Right lung (tissue), 10 donors: ENCODE measurements around the gene OR4K1. TPM values are rescaled to one million over a fixed set of nuclear protein-coding genes. Genes with fewer than 3 reads are reported as not detected.
"Not testable (repeated sequence)": the region's sequence is repeated elsewhere in the genome, so short reads cannot be mapped to it uniquely, and the experiment has no call there.

Source experiments
- DNase-seq, 2 donors: peaks; one replicate each; pipeline ENCODE4 v3.0.0-alpha.2; 2013
- long read RNA-seq, 8 donors: transcript quantifications; one replicate each; lab custom pipeline, GENCODE V29; 2026
- polyA plus RNA-seq, 5 donors: library from polyadenylated mRNA; unstranded; fragments of 120-200 nt; gene quantifications; one replicate each; pipeline versions ENCODE4 v1.2.1 to v1.2.3, GENCODE V29; 2013; ENCODE audit warnings: inconsistent platforms in 1 of 5, low replicate concordance in 1 of 5; ENCODE audit not compliant: insufficient read length in 5 of 5, insufficient read depth in 1 of 5

OR4K1 gene, protein sequence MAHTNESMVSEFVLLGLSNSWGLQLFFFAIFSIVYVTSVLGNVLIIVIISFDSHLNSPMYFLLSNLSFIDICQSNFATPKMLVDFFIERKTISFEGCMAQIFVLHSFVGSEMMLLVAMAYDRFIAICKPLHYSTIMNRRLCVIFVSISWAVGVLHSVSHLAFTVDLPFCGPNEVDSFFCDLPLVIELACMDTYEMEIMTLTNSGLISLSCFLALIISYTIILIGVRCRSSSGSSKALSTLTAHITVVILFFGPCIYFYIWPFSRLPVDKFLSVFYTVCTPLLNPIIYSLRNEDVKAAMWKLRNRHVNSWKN
- polyA plus RNA-seq, result not detected
- long read RNA-seq, donor 1, result 0 reads
- long read RNA-seq, donor 2, result 0 reads
- long read RNA-seq, donor 3, result 0 reads
- long read RNA-seq, donor 4, result 0 reads
- long read RNA-seq, donor 5, result 0 reads
- long read RNA-seq, donor 6, result 0 reads
- long read RNA-seq, donor 7, result 0 reads
- long read RNA-seq, donor 8, result 0 reads

DNA sequence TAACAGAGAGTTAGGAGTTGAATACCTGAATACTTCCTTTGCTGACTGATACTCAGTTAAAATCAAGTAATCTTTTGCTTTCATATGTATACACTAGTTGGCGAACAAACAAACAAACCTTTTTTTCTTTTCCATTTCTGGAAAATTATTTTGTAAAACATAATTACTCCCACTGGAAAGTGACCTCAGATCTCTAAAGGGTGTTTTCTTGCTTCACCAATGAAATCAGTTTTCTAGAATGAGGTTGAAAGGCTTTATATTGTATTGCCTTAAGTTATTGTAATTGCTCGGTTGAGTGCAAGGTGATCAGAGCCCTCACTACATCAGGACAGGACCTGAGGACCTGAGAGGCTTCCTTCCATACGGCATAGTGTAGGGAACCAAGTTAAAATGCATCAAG, at the start of gene OR4K1:
OR4K1 (plus strand) TSS at position 301 of the 400 bp plus-strand sequence. CDS start 4,750 bp downstream, outside the sequence.
- DNase-seq, result no peak

DNA sequence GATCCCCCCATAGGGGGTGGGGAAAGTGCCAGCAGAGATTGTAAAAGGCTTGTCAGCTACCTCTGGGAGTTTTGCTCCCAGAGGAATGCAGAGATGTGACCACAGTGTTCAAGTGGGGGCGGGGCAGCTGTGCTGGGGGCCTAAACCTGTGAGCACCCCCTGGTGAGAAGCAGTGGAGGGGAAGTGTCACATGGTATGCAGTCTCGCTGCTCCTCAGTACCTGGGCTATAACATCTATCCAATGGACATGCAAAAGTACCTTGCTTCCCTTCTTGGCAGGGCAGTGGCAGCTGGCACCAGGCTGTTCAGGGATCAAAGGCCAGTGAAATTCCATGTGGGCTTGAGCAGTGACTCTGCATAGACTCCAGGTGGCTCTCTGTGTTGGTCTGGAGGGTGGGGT, 35.4 kb upstream of the OR4K1 start:
- no peak for DNase-seq

DNA sequence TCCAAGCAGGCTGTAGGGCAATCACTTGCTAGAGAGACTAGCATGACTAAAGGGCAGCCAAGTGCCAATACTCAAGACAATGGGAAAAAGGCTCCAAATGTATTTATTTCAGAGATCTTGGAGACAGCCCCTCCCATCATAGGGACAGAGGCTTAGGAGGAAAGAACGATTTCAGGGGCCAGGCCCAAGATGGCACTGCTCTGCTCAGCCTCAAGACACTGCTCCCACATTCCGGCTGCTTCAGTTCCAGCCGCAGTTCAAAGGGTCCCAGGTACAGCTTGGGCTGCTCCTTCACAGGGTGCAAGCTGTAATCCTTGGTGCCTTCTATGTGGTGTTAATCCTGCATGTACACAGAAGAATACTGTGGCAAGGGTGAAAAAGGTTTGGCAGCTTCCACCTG, 29.7 kb upstream of the OR4K1 start:
- DNase-seq, result no peak

DNA sequence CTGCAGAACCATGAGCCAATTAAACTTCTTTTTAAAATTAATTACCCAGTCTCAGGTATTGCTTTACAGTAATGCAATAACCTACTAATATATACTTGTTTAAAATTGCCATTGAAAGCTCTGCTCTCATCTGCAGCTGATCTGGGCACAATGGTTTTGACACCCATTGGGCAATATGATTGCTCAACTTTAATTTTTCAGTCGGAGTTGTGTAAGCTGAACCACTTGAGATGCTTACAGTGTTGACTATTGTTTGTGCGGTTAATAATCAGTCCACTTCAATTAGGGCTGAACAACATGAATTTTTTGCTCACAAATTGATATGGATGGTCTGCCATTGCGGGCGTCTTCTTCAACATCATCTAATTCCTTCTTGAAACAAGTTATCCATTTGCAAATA, 28.3 kb upstream of the OR4K1 start:
- no peak for DNase-seq

DNA sequence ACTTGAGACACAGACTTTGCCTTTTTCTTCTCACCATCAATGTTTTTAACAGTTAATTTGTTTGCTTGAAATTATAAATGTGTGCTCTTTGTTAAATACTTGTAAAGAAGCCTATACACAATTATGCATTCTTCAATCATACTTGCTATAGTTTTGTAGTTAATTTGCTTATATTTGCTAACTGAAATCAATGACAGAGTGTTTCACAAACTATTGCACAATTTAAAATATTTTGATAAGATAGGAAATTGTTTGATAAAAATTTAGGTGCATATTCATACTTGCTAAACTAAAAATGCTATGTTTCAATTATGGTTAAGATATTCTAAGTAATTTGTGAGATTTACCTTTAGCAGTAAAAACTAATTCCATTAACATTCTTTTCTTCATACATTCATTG, 24.1 kb upstream of the OR4K1 start:
- DNase-seq, result no peak

DNA sequence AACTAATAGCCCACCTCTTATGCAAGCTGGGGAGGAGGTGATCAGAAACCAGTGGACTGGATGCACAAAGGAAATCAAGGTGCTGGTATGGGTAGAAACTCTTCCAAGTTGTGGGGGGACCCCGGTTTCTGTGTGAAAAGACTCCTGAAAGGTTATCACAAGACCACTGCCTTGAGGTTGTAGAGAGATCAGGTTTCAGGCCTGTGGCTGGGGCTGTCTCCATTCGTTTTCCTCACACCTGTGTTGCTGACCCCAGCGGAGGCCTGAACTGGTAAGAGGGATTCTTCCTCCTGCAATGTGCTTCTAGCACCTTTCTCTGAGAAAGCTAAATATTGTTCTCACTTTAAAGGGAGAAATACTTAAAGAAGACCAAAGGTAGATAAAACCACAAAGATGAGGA, 19.6 kb upstream of the OR4K1 start:
- no peak for DNase-seq

DNA sequence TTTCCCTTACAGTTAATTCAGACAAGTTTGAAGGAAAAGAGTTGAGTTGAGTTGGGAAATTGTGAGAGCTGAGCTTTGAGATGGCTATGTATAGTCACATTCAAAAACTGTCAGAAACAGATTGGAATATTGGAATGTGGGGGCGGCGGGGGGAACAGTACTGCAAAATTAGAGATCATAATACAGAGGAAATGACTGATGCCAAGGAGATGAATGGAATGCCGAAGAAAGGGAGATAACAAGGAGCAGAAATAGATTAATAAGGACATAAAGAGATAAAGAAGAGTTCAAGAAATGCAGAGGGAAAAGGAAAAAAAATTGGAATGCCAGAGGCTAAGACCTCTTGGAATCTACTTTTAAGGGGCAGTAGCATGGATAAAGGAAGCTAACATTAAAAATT, 13.5 kb upstream of the OR4K1 start:
- no peak for DNase-seq

DNA sequence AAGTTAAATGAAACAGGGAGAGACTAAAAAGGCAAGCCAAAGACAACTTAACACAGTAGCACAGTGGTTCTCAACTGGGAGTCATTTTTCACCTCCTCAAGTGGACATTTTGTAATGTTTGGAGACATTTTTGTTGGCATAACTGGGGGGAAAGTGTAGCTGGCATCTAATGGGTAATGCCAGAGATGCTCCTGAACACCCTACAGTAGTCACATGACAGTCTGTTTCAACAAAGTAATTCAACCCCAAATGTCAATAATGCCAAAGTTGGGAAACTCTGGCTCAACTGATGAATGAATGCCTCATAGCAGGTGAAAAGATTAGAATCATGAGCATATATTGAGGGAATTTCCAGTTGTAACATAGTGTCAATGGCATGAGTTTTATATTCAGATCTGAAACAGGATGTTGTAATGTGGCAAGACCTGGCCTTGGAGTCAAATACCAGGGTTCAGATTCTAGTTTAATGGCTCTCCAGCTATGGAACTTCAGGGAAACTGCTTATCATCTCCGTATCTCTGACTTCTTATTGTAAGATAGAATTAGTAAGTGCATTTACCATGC, 12.7 kb upstream of the OR4K1 start:
- no peak for DNase-seq

DNA sequence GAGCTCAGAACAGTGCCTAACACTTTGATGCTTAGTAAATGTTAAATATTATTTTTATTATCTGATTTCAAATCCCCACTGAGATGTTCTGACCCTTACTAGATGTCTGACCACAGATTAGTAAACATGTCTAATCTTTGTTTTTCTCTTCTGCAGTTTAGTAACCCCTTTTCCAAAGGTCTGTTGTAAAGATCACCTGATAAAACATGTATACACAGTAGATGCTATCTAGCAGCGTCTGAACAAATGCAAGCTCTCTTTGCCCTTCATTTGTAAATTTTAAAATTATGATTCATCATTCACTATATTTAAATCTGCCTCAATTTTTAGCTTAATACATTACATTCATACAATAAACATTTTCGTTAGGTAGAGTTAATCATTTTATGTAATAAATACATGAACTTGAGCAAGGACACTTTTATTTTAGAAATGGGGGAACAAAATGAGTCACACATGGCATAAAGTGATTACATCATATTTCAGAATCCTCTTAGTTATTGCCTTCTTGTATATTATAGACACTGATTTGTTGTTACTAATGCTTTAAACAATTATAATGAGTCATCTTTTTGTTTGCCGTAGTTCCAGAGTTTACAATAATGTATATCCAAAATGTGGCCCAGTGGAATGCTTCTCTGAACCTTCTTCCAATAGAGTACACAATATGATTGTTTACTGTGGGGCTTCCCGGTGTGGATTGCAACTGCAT, 12.0 kb upstream of the OR4K1 start:
- DNase-seq, result no peak

DNA sequence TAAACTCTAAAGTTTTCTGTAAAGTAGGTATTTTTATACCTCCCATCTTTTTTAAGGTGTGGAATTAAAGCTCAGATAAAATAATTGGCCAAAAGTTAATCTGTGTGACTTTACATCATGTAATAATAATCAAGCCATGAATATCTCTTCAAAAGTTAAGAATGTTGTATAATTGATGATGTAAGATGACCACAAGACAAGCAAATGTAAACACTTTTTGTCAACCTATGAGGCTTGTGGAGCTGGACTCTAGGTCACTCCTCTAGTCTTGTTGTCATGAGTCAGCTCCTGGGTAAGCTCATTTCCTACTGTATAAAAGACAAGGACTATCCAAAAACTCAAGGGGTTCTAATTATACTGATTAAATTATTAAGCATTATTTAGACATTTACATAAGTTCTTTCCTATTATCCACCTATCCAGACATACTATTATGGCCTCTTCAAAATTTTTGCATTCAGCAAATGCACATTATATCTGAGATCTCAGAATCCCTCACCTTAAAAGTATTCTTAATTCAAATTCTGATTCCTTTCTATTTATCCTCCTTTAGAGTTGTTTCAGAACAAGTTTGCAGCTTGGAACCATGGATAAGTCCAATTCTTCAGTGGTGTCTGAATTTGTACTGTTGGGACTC, 10.6 kb upstream of the OR4K1 start, which contains the start of gene OR4K5:
OR4K5 (plus strand) TSS at position 587 of the 637 bp plus-strand sequence; CDS start at position 587, 0 bp downstream.
- DNase-seq, result no peak

DNA sequence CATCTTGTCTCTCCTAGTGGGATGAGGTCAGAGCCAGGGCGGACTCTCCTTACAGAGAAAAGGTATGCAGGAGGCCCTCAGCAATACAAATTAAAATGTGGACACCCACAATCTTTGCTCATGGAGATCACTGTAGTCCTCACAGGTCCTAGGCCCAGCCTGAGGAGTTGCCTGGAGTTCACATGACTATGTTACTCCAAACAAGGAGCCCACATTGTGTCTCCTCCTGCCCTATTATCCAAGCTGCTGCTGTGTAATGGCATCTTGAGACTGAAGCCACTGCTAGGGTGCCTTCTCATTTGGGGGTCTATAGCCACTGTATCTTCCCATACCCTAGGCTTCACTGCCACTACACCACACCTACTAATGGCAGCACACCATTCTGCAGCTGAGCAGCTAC, 11.0 kb downstream of the OR4K1 start:
- no peak for DNase-seq

DNA sequence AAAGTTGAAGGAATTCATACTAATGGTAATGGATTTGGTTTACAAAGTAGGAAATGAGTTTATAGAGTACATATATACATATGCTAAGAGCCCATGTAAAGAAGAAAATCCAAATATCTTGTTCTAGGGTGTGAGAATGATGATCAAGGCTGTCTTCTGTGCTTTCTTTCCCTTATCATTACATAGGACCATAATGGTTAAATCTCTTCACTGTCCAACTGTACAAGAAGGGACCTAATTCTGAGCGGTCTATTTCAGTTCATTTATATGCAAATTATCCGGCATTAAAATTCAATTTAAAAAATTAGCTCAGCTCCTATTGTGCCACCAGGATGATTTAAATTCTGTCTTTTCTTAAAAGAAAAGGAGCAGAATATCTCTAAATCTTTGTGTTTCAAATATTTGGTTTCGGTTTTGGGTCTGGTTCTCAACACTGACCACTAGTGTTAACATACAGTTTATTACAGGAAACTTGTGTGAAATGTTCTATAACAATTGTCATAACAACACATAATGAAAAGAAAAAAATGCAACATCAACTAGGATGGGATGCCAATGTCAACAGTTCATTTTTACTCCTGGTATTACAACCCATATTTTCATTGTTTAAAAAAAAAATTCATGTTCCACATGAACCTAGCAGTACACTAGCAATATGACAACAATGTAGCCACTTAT, 16.8 kb downstream of the OR4K1 start:
- no peak for DNase-seq

DNA sequence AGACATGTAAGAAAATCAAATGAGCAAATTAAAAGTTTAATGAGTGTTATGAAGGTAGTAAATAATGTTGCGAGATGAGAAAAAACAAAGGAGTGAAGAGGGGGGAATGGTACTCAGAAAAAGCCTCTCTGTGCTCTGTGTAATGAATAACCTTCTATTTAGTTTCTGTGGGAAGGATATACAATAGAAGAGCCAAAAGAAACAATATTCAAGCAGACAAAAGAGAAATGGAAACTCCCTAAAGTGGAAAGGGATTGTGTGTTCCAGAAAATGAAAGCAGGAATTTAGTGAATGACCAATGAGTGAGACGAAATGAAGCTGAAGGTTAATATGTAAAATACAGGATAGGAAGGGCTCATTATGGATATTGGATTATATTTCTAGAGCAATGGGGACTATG, 18.5 kb downstream of the OR4K1 start:
- no peak for DNase-seq

DNA sequence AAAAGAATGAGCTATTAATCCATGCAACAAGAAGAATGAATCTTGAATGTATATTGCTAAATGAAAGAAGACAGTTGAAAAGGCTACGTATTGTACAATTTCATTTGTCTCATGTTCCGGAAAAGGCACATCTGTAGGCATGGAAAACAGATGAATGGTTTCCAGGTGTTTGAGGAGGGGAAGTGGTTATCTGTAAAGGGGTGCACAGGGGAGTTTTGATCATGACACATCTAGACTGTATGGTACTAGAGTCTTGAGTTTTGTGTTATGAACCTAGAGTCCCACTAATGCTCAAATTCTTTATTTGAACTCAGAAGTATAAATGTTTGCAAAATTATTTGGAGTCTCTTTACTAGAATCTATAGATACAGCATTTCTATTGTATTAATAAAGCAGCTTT, 39.0 kb downstream of the OR4K1 start:
- DNase-seq, result not testable (repeated sequence)

DNA sequence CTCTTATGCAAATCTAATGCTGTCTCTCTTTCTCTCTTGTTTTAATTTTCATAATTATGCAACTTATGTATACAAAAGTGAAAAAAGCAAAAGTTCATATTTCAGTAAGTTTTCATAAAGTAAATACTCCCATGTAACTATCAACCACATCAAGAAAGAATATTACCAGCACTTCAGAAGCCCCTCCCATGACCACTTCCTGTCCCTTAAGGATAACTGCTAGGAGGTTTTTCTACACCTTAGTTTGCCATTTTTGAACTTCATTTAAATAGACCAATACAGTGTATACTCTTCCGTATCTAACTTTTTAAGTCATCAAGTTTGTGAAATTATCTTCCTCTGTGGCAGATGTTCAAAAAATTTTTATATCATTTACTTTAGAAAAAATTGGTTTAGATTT, 44.1 kb downstream of the OR4K1 start:
- DNase-seq, result no peak

DNA sequence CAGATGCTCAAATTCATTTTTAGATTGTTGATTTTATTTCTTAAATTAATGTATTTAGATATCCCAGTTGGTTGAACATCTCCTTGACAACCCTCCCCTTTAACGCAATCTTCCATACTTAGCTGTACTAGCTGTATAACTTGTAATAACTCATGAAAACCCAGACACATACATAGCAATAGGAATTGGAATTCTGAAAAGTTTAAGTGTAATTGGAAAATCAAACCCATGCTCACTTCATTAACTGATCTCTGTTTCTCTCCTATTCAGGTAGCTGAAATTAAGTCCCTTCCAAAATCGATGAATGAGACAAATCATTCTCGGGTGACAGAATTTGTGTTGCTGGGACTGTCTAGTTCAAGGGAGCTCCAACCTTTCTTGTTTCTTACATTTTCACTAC, 44.6 kb downstream of the OR4K1 start, which contains the start of gene OR4K15:
OR4K15 (plus strand) TSS at position 301 of the 400 bp plus-strand sequence; CDS start at position 301, 0 bp downstream.
- DNase-seq, result no peak

Other genes starting within 250 kb of the OR4K1 start
- not detected for gene OR11H2, start 217.0 kb upstream of the OR4K1 start, polyA plus RNA-seq
- not detected for gene OR4Q3, start 187.3 kb upstream of the OR4K1 start, polyA plus RNA-seq
- not detected for gene OR4M1, start 157.4 kb upstream of the OR4K1 start, polyA plus RNA-seq
- not detected for gene OR4N2, start 127.1 kb upstream of the OR4K1 start, polyA plus RNA-seq
- gene OR4K2, start 55.8 kb upstream of the OR4K1 start, polyA plus RNA-seq, result not detected
- not detected for gene OR4K5, start 10.3 kb upstream of the OR4K1 start, polyA plus RNA-seq
- not detected for gene OR4K15, start 44.7 kb downstream of the OR4K1 start, polyA plus RNA-seq
- not detected for gene OR4Q2, start 71.2 kb downstream of the OR4K1 start, polyA plus RNA-seq
- gene OR4K14, start 88.4 kb downstream of the OR4K1 start, polyA plus RNA-seq, result not detected
- gene OR4K13, start 105.1 kb downstream of the OR4K1 start, polyA plus RNA-seq, result not detected
- gene OR4L1, start 129.1 kb downstream of the OR4K1 start, polyA plus RNA-seq, result not detected
- under 1 TPM in 3 of 5 donors, not detected in 2; 0.06 to 0.12 (median 0.08) TPM for gene OR4K17, start 179.8 kb downstream of the OR4K1 start, polyA plus RNA-seq
- not detected for gene OR4N5, start 207.9 kb downstream of the OR4K1 start, polyA plus RNA-seq